Measurements from ENCODE around the gene AGBL1.

Gene AGBL1

DNA sequence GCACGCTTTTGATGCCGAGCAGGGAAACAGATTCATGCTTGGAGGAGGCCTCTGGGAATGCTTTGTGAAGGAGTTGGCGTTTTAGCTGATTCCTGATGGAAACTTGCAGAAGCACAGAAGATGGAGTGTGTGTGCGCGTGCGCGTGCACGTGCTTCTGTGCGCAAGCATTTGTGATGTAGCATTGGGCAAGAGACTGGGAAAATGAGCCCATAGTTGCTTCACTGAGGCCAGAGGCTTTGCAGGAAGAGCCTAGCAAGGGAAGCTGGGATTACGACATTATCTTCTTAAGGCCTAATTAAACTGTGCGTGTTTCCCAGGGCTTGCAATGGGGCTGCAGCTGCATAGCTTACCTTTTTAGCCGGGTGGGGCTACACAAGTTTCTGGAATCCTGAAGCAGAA is 18.1 kb upstream of the AGBL1 start:
- POLR2A ChIA-PET = no interaction called here
- no peak for DNase-seq (ENCODE audit: low read depth, low spot score)
- TF ChIP-seq, protein P1, sequence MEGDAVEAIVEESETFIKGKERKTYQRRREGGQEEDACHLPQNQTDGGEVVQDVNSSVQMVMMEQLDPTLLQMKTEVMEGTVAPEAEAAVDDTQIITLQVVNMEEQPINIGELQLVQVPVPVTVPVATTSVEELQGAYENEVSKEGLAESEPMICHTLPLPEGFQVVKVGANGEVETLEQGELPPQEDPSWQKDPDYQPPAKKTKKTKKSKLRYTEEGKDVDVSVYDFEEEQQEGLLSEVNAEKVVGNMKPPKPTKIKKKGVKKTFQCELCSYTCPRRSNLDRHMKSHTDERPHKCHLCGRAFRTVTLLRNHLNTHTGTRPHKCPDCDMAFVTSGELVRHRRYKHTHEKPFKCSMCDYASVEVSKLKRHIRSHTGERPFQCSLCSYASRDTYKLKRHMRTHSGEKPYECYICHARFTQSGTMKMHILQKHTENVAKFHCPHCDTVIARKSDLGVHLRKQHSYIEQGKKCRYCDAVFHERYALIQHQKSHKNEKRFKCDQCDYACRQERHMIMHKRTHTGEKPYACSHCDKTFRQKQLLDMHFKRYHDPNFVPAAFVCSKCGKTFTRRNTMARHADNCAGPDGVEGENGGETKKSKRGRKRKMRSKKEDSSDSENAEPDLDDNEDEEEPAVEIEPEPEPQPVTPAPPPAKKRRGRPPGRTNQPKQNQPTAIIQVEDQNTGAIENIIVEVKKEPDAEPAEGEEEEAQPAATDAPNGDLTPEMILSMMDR (IDR thresholded peaks at IDR 0.05; ENCODE audit: insufficient read depth, low read length, missing control alignments) = no peak

DNA sequence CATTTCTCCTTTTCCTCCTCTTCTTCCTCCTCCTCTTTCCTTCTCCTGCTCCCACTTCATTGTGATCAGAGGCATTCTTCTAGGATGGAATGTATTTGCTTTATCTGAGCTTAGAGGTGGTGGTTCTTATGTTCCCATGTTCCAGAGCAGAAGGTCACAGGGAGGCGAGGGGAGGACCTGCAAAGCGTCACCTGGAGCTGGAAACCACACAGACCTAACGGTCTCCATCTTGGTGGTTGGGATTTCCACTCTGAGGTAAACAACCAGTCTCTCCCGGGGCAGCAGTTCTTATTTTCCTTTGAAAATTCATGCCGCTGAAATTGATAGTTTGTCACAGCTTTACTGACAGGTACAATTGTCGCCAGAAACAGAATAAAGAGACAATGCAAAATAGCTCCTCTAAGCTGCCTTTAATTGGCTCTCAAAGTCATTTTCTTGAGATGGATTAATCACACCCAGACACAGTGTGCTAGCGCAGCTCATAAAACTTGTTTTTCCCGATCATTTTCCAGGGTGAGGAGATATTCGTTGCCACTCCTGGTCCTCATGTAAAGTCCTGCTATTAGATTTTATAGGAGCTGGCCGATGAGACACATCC is 16.9 kb upstream of the AGBL1 start:
- DNase-seq (ENCODE audit: low read depth, low spot score) = no peak
- TF ChIP-seq, protein P1 (IDR thresholded peaks at IDR 0.05; ENCODE audit: insufficient read depth, low read length, missing control alignments) = no peak
- ChIA-PET CTCF (no interaction called here), POLR2A (no interaction called here)
- H3K4me3 ChIP-seq (ENCODE audit: low read depth, low read length) = no peak overlapping the region

More for the DNA sequence above, 18.1 kb upstream of the AGBL1 start:
- CTCF ChIA-PET = no interaction called here
- no peak overlapping the region for H3K4me3 ChIP-seq (ENCODE audit: low read depth, low read length)

DNA sequence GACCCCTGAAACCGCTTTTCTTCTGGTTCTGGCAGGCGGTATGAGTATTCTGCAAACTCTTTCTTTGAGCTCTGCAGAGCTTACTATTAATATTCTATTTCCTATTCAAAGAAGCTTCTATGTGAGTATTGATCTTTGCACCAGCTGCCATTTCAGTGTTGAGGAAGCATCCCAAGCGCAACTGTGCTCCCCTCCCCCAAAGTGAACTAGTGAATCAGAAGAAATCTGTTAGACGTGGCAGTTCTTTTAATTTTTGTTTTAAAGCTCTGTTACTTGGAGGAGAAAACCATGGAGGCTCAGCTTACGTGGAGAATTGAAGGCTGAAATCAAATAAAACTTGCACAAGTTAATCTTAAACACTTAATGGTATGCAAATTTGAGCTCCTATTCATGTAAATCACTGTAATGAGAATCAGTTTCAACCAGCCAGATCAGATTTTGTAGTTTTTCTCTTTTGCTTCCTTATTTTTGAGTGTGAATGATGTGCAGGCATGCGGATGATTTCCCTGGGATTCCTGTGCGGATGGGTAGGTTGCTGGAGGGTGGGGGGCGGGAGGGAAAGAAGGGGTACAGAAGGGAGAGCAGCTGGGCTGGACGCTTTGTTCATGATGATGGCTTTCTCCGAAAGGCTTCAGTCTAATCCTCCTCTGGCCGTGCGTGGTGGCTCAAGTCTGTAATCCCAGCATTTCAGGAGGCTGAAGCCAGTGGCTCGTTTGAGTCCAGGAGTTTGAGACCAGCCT is 16.1 kb upstream of the AGBL1 start:
- ChIA-PET POLR2A (no interaction called here), CTCF (no interaction called here)
- TF ChIP-seq, protein P1 (IDR thresholded peaks at IDR 0.05; ENCODE audit: insufficient read depth, low read length, missing control alignments) = no peak
- DNase-seq (ENCODE audit: low read depth, low spot score) = no peak
- no peak overlapping the region for H3K4me3 ChIP-seq (ENCODE audit: low read depth, low read length)

DNA sequence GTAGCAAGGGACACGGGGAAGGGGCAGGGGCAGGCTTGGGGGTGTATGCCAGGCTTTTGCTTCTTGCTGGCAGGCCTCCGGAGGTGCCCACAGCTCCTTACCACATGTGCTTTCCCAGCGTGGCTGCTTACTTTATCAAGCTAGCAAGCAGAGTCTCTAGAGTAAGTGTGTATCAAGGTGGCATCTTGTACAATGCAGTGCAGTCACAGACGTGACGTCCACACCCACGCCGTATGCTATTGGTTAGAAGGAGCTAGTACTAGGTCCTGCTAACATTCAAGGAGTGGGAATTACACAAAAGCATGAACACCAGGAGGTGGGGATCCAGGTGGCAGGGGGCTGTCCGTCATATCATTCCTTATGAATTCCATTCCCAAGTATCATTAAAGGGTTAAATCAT is 15.3 kb upstream of the AGBL1 start:
- TF ChIP-seq, protein P1 (IDR thresholded peaks at IDR 0.05; ENCODE audit: insufficient read depth, low read length, missing control alignments) = no peak
- POLR2A ChIA-PET = no interaction called here
- CTCF ChIA-PET = no interaction called here
- no peak for DNase-seq (ENCODE audit: low read depth, low spot score)
- no peak overlapping the region for H3K4me3 ChIP-seq (ENCODE audit: low read depth, low read length)

DNA sequence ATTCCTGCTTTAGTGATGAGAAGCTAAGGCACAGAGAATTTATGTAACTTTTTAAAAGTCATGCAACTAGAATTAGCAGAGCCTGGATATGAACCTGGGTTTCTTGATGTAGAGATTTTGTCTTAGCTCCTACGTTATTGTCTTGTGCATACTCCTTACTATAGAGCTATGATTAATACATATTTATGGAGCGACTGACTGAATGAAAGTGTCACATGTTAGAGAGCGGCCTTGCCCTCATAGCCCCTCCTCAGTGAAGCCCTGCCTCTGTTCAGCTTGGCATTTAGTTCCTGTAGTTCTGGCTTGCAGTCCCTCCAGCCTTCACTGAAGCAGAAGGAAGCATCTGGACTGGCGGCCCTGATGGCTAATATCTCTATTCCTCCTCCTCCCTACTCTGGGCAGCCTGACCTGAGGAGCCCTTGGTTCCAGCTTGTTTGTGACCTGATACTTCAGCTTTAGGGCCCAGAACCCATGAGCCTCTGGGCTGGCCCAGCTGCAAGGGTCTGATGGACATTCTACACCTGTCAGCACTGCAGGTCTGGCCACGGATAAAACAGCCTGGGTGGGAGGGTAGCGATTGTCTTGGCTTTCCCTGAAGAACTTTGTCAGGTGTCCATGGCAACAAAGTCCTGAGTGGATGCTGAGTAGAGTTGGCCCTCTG is 13.4 kb upstream of the AGBL1 start:
- TF ChIP-seq, protein P1 (IDR thresholded peaks at IDR 0.05; ENCODE audit: insufficient read depth, low read length, missing control alignments) = no peak
- no peak for DNase-seq (ENCODE audit: low read depth, low spot score)
- ChIA-PET CTCF (no interaction called here), POLR2A (no interaction called here)
- no peak overlapping the region for H3K4me3 ChIP-seq (ENCODE audit: low read depth, low read length)

DNA sequence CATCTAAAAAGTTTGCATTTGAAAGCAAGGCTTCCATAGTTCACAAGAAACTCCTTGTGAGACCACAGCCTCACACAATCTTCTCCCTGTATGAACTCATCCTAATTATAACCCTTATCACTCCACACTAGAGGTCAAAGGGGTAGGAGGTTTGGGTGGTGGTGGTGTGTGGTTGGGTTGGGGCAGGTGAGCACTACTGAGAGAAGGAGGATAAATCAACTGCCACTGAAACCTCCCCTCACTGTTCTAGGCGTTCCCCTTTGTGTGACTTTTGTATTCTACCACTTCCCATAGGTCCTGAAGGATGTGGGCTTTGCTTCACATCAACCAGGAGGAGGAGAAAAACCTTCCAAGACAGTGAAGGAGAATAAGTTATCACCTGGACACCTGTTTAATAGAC is 6.4 kb upstream of the AGBL1 start:
- DNase-seq (ENCODE audit: low read depth, low spot score) = no peak
- TF ChIP-seq, protein P1 (IDR thresholded peaks at IDR 0.05; ENCODE audit: insufficient read depth, low read length, missing control alignments) = no peak
- no peak overlapping the region for H3K4me3 ChIP-seq (ENCODE audit: low read depth, low read length)
- ChIA-PET CTCF (no interaction called here), POLR2A (no interaction called here)
